Cardiac fibroblast (primary cell): ENCODE data around the gene SHISAL1.

Source experiments
- DNase-seq, 2 donors: peaks; one replicate each; pipeline versions ENCODE4 v3.0.0 to v3.0.0-alpha.2; 2010; ENCODE audit warnings: low read depth in 2 of 2
- H3K4me3 ChIP-seq, 2 donors: replicated peaks in 1 of 2; 1 replicate in 1 of 2; 2 replicates in 1 of 2; pipeline ENCODE4 v1.5.1; 2011; ENCODE audit warnings: low read depth in 2 of 2, low read length in 2 of 2, mild to moderate bottlenecking in 2 of 2, moderate library complexity in 1 of 2
- TF ChIP-seq, protein P1 (sequence below): IDR thresholded peaks from one replicate; pipeline ENCODE4 v1.5.1; 2011; ENCODE audit warnings: low read depth, mild to moderate bottlenecking, low read length, inconsistent platforms

SHISAL1 gene

DNA sequence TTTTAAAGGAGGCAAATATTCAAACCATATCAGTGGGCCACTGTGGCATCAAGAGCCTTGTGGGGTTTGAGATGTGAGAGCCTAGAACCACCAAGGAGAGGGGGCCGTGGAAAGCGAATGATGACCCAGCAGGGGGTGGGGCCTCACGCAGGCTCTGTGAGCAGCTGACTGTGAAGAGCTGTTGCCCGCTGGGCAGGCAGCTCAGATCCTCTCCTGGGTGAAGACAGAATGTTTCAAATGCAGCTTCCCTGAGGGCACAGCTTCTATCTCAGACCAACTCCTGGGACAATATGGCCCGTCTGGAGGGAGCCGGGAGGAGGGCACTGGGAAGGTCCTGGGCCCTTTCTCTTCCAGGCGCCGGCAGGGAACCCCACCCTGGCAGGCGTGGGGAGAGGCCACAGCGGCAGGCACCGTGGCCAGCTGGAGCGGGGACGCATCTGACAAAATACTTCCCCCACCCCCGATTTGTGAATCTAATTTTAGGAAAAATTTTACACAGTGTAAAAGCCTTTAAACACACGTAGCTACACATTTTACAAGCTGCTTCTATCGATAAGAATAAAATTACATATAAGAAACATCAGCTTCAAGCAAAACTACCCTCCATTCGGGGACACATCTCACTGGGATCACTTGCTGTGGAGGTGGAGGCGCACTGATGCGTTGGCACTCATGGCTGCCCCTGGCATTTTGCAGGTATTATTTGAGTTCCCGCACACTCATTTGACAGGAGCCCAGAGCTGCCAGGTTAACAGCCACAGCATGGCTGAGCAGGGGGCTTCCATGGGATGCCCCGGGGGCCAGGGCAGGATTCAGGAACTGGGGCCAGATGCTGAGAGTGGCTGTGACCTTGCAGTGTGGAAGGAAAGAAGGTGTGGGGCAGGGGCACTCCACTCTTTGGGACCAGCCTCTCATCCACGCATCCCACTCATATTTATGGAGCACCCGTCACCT is 91.7 kb downstream of the SHISAL1 start:
- no peak overlapping the region for H3K4me3 ChIP-seq
- TF ChIP-seq, protein P1, sequence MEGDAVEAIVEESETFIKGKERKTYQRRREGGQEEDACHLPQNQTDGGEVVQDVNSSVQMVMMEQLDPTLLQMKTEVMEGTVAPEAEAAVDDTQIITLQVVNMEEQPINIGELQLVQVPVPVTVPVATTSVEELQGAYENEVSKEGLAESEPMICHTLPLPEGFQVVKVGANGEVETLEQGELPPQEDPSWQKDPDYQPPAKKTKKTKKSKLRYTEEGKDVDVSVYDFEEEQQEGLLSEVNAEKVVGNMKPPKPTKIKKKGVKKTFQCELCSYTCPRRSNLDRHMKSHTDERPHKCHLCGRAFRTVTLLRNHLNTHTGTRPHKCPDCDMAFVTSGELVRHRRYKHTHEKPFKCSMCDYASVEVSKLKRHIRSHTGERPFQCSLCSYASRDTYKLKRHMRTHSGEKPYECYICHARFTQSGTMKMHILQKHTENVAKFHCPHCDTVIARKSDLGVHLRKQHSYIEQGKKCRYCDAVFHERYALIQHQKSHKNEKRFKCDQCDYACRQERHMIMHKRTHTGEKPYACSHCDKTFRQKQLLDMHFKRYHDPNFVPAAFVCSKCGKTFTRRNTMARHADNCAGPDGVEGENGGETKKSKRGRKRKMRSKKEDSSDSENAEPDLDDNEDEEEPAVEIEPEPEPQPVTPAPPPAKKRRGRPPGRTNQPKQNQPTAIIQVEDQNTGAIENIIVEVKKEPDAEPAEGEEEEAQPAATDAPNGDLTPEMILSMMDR = no peak
- DNase-seq = no peak

GRCh38 chr22:44219101-44219870 is 93.5 kb downstream of the SHISAL1 start:
- DNase-seq = no peak
- TF ChIP-seq, protein P1 = no peak
- no peak overlapping the region for H3K4me3 ChIP-seq

DNA sequence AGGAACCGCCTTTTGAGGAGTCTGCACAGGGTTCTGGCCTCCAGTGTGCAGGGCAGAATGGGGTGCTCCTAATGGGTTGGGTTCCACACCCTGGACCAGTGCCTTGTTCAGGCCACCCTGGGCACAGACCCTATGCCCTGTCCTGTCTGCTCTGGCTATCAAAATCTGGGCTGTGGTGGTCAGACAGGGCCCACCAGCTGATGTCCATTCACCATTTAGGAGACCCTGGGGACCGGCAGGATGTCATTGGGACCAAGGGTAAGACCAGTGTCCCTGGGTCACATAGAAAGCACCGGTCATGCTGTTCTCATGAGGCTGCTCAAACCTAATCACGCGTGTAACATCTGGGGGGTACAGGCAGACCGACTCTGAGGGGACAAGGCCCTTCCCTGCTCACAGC is 94.7 kb downstream of the SHISAL1 start:
- DNase-seq = no peak
- TF ChIP-seq, protein P1 = no peak
- no peak overlapping the region for H3K4me3 ChIP-seq

- no peak overlapping the region for H3K4me3 ChIP-seq
- DNase-seq = no peak
- TF ChIP-seq, protein P1 = no peak
Measured at GRCh38 chr22:44217346-44217745, 95.4 kb downstream of the SHISAL1 start.

- H3K4me3 ChIP-seq = no peak overlapping the region
- TF ChIP-seq, protein P1 = no peak
- DNase-seq = no peak
Measured at GRCh38 chr22:44215287-44215686, 97.5 kb downstream of the SHISAL1 start.

DNA sequence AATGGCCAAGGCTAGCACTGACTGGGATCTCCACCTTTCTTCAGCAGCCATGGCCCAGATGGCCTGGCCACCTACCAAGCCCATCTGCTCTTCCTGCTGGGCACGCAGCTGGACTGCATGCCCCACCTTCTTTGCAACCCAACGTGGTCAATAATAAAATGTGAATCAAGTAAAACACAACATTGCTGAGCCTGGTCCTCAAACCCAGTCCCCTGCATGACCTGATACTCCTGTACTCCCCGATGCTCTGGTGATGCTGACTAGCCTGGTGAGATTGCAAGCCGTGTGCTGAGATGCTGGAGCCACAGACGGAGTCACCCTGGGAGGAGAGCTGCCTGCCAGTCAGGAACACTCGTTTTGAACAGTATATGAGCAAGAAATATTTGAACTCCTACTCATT is 98.0 kb downstream of the SHISAL1 start:
- H3K4me3 ChIP-seq = no peak overlapping the region
- TF ChIP-seq, protein P1 = no peak
- no peak for DNase-seq
